WERI-Rb-1 (cell line): ENCODE measurements around the gene ENO2.
A peak's percentile ranks its signal among the peaks of the same experiment; 100 is the strongest.

Experiments used
- DNase-seq: peaks from one replicate; pipeline ENCODE4 v3.0.0-alpha.2; 2020
- H3K27ac ChIP-seq: fragments of 250-450 bp; sonication (Bioruptor Pico); 2 replicates; pipeline ENCODE4 v1.5.1; 2020; ENCODE audit warnings: mild to moderate bottlenecking, moderate library complexity
- H3K27me3 ChIP-seq: fragments of 250-450 bp; sonication (Bioruptor Pico); 2 replicates; pipeline ENCODE4 v1.5.1; 2021; ENCODE audit warnings: mild to moderate bottlenecking, low read depth, moderate library complexity; ENCODE audit not compliant: insufficient read depth, severe bottlenecking
- H3K36me3 ChIP-seq: fragments of 250-450 bp; sonication (Bioruptor Pico); 2 replicates; pipeline ENCODE4 v1.5.1; 2020; ENCODE audit warnings: mild to moderate bottlenecking, moderate library complexity
- H3K4me3 ChIP-seq: 2 replicates; pipeline ENCODE4 v1.5.1; 2011; ENCODE audit warnings: low read depth, mild to moderate bottlenecking, control low read depth, low read length
- H3K9me3 ChIP-seq: fragments of 250-450 bp; sonication (Bioruptor Pico); 2 replicates; pipeline ENCODE4 v1.5.1; 2021; ENCODE audit warnings: mild to moderate bottlenecking, moderate library complexity; ENCODE audit not compliant: severe bottlenecking
- CTCF ChIP-seq: IDR thresholded peaks from 2 replicates; pipeline ENCODE4 v1.5.1; 2011; ENCODE audit warnings: low read depth, mild to moderate bottlenecking, control low read depth, inconsistent platforms, low read length

ENO2 gene

DNA sequence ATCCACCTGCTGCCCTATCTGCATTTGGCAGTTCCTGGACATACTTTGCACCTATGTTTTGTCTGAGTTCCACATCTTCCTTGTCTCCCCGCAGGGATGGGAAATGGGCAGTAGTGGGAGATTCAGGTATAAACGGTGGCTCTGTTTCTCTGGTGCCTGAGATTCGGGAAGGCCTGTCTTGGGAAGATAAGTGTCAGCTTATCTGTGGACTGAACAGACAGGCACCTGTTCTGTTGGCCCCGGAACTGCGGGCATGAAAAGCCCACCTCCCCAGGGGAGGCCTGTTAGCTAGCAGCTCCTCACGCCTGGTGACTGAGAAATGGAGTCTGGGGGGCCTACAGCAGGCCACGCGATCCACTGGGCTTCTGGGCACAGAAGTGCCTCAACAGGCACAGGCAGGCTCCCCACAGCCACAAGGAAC is 50.2 kb downstream of the ENO2 start:
- H3K9me3 ChIP-seq, result no peaks in the 10 kb centered on the region
- no peaks in the 10 kb centered on the region for H3K27me3 ChIP-seq
- H3K27ac ChIP-seq, result peak overlapping the region; percentile 76
- no peak for DNase-seq
- H3K4me3 ChIP-seq, result no peak overlapping the region
- peaks cover 56% of the 10 kb centered on the region for H3K36me3 ChIP-seq
- no peak for TF ChIP-seq CTCF

- no peaks in the 10 kb centered on the region for H3K27me3 ChIP-seq
- peaks cover 56% of the 10 kb centered on the region for H3K36me3 ChIP-seq
- DNase-seq, result peak; percentile 89
- no peaks in the 10 kb centered on the region for H3K9me3 ChIP-seq
- H3K4me3 ChIP-seq, result no peak overlapping the region
- peak; percentile 91 for TF ChIP-seq CTCF
- H3K27ac ChIP-seq, result peak overlapping the region; percentile 76
Measured at GRCh38 chr12:6965026-6965661, 50.8 kb downstream of the ENO2 start.

GRCh38 chr12:6965714-6966113 is 51.3 kb downstream of the ENO2 start:
- peaks cover 56% of the 10 kb centered on the region for H3K36me3 ChIP-seq
- H3K27ac ChIP-seq, result no peak overlapping the region
- TF ChIP-seq CTCF, result no peak
- H3K4me3 ChIP-seq, result no peak overlapping the region
- H3K27me3 ChIP-seq, result no peaks in the 10 kb centered on the region
- no peak for DNase-seq
- no peaks in the 10 kb centered on the region for H3K9me3 ChIP-seq

GRCh38 chr12:6966351-6966750 is 52.0 kb downstream of the ENO2 start:
- Histone ChIP-seq H3K27me3 (no peaks in the 10 kb centered on the region), H3K36me3 (peaks cover 56% of the 10 kb centered on the region), H3K27ac (no peak overlapping the region), H3K9me3 (no peaks in the 10 kb centered on the region), H3K4me3 (no peak overlapping the region)
- no peak for TF ChIP-seq CTCF
- no peak for DNase-seq

DNA sequence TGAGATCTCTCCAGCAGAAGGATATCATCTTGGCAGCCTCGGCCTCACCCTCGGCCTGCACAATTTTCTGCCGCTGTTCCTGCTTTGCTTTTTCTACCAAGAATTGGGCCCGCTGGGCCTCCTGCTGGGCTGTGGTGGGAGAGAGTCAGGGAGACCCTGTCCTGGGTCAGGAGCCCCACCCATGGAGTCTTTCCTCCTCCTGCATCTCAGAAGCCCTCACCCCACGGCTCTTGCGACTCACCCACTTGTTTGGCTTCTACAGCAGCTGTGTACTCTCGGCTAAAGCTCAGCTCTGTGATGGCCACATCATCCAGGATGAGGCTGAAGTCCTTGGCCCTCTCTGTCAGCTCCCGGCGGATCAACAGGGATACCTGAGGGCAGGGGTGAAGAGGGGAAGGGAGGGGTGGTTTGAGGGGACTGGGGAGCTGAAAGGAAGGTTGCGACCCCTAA is 53.3 kb downstream of the ENO2 start:
- Histone ChIP-seq H3K27ac (no peak overlapping the region), H3K4me3 (no peak overlapping the region), H3K36me3 (peaks cover 60% of the 10 kb centered on the region), H3K9me3 (no peaks in the 10 kb centered on the region), H3K27me3 (no peaks in the 10 kb centered on the region)
- no peak for DNase-seq
- no peak for TF ChIP-seq CTCF

- no peak overlapping the region for H3K4me3 ChIP-seq
- DNase-seq, result no peak
- H3K27me3 ChIP-seq, result no peaks in the 10 kb centered on the region
- no peaks in the 10 kb centered on the region for H3K9me3 ChIP-seq
- peaks cover 60% of the 10 kb centered on the region for H3K36me3 ChIP-seq
- H3K27ac ChIP-seq, result no peak overlapping the region
- TF ChIP-seq CTCF, result no peak
Measured at GRCh38 chr12:6968426-6968825, 54.0 kb downstream of the ENO2 start.
